PFSK-1 (cell line): Measurements from ENCODE around the gene FUNDC2.

Experiments
- FOXP2 ChIP-seq: optimal IDR thresholded peaks from 2 replicates; pipeline ENCODE3; 2011; ENCODE audit warnings: borderline replicate concordance, control low read depth, inconsistent platforms; ENCODE audit not compliant: insufficient read depth; ENCODE audit errors: extremely low read length, extremely low read depth
- POLR2AphosphoS5 ChIP-seq: IDR thresholded peaks from 2 replicates; pipeline ENCODE4 v1.6.1; 2012; ENCODE audit warnings: low read depth, mild to moderate bottlenecking, control low read depth, low read length, moderate library complexity
- REST ChIP-seq, 2 experiments: IDR thresholded peaks; 2 replicates each; pipeline versions ENCODE4 v1.6.1 to v1.8.0; 2011 to 2012; ENCODE audit warnings: low read depth in 2 of 2, low read length in 2 of 2, control low read depth in 1 of 2, inconsistent platforms in 1 of 2, mild to moderate bottlenecking in 1 of 2, moderate library complexity in 1 of 2; ENCODE audit not compliant: insufficient read depth in 1 of 2
- SIN3A ChIP-seq: IDR thresholded peaks from 2 replicates; pipeline ENCODE4 v1.6.1; 2012; ENCODE audit warnings: mild to moderate bottlenecking, low read length, moderate library complexity, borderline replicate concordance; ENCODE audit not compliant: insufficient read depth
- TAF1 ChIP-seq: IDR thresholded peaks from 2 replicates; pipeline ENCODE4 v1.6.1; 2012; ENCODE audit warnings: low read length, control low read depth, borderline replicate concordance; ENCODE audit not compliant: insufficient read depth

Gene FUNDC2

GRCh38 chrX:155054255-155054654 is 27.6 kb downstream of the FUNDC2 start:
- no peak for TF ChIP-seq POLR2AphosphoS5
- TF ChIP-seq SIN3A = no peak
- no peak for TF ChIP-seq REST (IDR thresholded peaks at IDR 0.05; ENCODE audit: insufficient read depth in 1 of 2, low read depth in 2 of 2, low read length in 2 of 2)
- no peak for TF ChIP-seq TAF1
- no peak for TF ChIP-seq FOXP2

- TF ChIP-seq FOXP2 (no peak), REST (IDR thresholded peaks at IDR 0.05; ENCODE audit: insufficient read depth in 1 of 2, low read depth in 2 of 2, low read length in 2 of 2) (no peak), POLR2AphosphoS5 (no peak), TAF1 (no peak)
Measured at GRCh38 chrX:155055494-155055893, 28.9 kb downstream of the FUNDC2 start.

DNA sequence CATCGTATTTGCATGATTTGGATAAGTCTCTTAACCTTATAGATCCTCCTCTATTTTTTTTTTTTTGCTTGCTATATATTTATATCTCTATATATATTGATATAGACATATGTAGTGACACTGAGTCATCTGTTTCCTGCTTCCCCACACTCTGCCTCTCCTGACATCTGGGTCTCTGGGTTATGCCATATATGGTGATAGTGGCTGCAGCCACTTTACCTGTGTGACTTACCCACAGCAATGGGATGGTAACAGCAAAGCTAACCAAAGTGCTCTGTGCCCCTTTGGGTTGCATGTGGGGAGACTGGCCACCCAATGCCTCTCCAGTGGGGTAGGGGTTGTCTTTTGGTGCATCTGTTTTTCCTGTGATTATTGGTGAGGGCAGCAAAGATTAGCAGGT is 29.8 kb downstream of the FUNDC2 start:
- TF ChIP-seq SIN3A (no peak), TAF1 (no peak), FOXP2 (no peak), REST (IDR thresholded peaks at IDR 0.05; ENCODE audit: insufficient read depth in 1 of 2, low read depth in 2 of 2, low read length in 2 of 2) (no peak), POLR2AphosphoS5 (no peak)

DNA sequence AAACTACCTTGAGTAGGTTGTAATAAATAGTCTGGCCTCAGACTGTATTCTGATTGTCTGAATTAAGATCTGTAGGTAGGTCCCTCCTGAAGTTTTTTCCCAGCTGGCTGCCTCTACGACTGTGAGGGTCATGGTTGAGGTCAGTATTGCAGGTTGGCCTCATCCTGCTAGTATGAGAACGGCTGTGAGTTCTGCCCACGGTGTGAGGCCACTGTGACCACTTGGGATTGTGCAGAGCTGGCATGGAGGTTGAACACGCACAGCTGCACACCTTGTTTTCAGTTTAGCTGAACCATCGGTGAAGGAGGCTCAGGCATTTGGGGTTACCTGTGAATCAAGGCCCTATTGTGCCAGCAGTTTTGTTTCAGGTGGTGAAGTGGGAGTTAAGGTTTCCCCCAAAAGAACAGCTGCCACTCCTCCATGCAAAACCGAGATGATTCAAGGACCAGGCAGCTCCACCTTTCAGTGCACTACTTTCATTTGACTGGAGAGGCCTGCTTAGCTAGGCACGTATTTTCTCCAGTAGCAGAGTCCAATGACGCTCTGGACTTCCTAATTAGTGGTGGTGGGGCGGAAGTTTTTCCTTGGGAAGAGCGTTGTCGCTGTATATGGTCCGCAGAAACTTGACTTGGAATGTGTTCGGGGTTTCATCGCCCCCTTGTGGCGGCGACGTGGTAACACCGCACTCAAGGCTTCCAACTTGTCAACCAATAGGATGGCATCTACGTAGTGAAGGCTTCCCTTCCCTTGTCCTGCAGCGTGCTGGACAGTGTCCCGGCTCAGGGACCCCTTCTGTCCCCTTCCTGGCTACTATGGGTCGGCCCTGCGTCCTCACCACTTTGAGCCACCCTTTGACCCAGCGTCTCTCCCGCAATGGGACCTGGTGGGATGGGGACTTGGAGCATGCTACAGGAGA is 30.5 kb downstream of the FUNDC2 start:
- TF ChIP-seq FOXP2 = no peak
- TF ChIP-seq TAF1 = no peak
- TF ChIP-seq POLR2AphosphoS5 = no peak
- no peak for TF ChIP-seq SIN3A
- peak; percentile 58 to 80; a peak in 3 of 4 replicates for TF ChIP-seq REST (IDR thresholded peaks at IDR 0.05; ENCODE audit: insufficient read depth in 1 of 2, low read depth in 2 of 2, low read length in 2 of 2)
